GM19468 (cell line): Measurements from ENCODE around the gene DAPK1.

ENCODE experiments used
- ATAC-seq: cut with Tn5 transposase; IDR thresholded peaks from one replicate; pipeline ENCODE4 v1.9.1; 2021; ENCODE audit warnings: mild to moderate bottlenecking, moderate library complexity, moderate number of reproducible peaks; ENCODE audit not compliant: unreplicated experiment; ENCODE audit errors: extremely low read depth

DAPK1 gene

GRCh38 chr9:87656485-87656884 is 158.8 kb downstream of the DAPK1 start:
- no peak for ATAC-seq

- no peak for ATAC-seq
Observed at GRCh38 chr9:87657190-87657589, 159.5 kb downstream of the DAPK1 start.

GRCh38 chr9:87657893-87658292 is 160.2 kb downstream of the DAPK1 start:
- no peak for ATAC-seq

- ATAC-seq: no peak
Observed at GRCh38 chr9:87658511-87658910, 160.8 kb downstream of the DAPK1 start.

- ATAC-seq: no peak
Observed at GRCh38 chr9:87659534-87660419, 162.1 kb downstream of the DAPK1 start.

GRCh38 chr9:87661241-87661640 is 163.6 kb downstream of the DAPK1 start:
- ATAC-seq: no peak

- no peak for ATAC-seq
Observed at GRCh38 chr9:87662808-87663528, 165.3 kb downstream of the DAPK1 start.

- ATAC-seq: no peak
Observed at GRCh38 chr9:87663556-87663955, 165.9 kb downstream of the DAPK1 start.

- no peak for ATAC-seq
Observed at GRCh38 chr9:87664153-87665060, 166.7 kb downstream of the DAPK1 start.

- no peak for ATAC-seq
Observed at GRCh38 chr9:87665505-87665904, 167.8 kb downstream of the DAPK1 start.

GRCh38 chr9:87667164-87667738 is 169.6 kb downstream of the DAPK1 start:
- ATAC-seq: no peak

- ATAC-seq: no peak
Observed at GRCh38 chr9:87668222-87668621, 170.6 kb downstream of the DAPK1 start.

- ATAC-seq: no peak
Observed at GRCh38 chr9:87668722-87669121, 171.1 kb downstream of the DAPK1 start.

- no peak for ATAC-seq
Observed at GRCh38 chr9:87670572-87671264, 173.1 kb downstream of the DAPK1 start.

GRCh38 chr9:87671478-87671877 is 173.8 kb downstream of the DAPK1 start:
- ATAC-seq: no peak

- ATAC-seq: no peak
Observed at GRCh38 chr9:87671925-87672324, 174.3 kb downstream of the DAPK1 start.

GRCh38 chr9:87672586-87672985 is 174.9 kb downstream of the DAPK1 start:
- no peak for ATAC-seq

GRCh38 chr9:87673446-87674120 is 175.9 kb downstream of the DAPK1 start:
- ATAC-seq: no peak
